ENCODE measurements around the gene MIAT.

The MIAT gene

DNA sequence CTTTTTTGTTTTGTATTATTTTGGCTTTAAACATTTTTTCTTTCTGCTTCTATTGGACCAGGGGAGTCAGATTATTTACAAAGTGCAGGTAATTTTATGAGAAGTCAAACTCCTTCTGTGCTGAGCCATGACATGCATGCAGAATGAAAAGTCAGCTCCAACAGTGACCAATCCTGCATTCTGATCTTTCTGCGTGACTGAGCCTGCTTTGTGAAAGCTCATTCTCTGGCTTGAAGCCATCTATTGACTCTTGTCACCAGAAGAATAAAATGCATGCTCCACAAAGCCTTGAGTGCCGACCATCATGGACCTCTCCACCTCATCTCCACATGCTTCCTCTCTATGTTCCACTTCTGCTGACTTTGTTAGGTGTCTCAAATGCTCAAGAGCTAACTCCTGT, 50.2 kb downstream of the MIAT start:
- Histone ChIP-seq H4K20me1 (ENCODE audit: low read depth, low read length) (no peaks in the 10 kb centered on the region), H2AFZ (ENCODE audit: low read depth, low read length, severe bottlenecking) (no peak overlapping the region), H3K4me2 (ENCODE audit: low read depth, low read length, poor library complexity, severe bottlenecking) (no peak overlapping the region), H3K9ac (ENCODE audit: low read length) (no peak overlapping the region), H3K4me3 (ENCODE audit: insufficient read depth, low read length, poor library complexity, severe bottlenecking) (no peak overlapping the region), H3K27ac (ENCODE audit: low read depth, low read length) (no peak overlapping the region), H3K79me2 (ENCODE audit: insufficient read depth, low read length) (0 out of 2 replicates have a peak, but pooled peaks cover 10% of the 10 kb centered on the region), H3F3A (ENCODE audit: insufficient read depth) (no peaks in the 10 kb centered on the region), H3K9me2 (replicated peaks; ENCODE audit: insufficient read depth, low read length) (no peaks in the 10 kb centered on the region), H3K36me3 (ENCODE audit: low read length) (peaks cover 5% of the 10 kb centered on the region; the same call in 1 of the 2 replicates), H3K27me3 (ENCODE audit: low read length) (no peaks in the 10 kb centered on the region), H3K9me3 (ENCODE audit: insufficient read depth, low read length) (no peaks in the 10 kb centered on the region)
- TF ChIP-seq, protein P1, sequence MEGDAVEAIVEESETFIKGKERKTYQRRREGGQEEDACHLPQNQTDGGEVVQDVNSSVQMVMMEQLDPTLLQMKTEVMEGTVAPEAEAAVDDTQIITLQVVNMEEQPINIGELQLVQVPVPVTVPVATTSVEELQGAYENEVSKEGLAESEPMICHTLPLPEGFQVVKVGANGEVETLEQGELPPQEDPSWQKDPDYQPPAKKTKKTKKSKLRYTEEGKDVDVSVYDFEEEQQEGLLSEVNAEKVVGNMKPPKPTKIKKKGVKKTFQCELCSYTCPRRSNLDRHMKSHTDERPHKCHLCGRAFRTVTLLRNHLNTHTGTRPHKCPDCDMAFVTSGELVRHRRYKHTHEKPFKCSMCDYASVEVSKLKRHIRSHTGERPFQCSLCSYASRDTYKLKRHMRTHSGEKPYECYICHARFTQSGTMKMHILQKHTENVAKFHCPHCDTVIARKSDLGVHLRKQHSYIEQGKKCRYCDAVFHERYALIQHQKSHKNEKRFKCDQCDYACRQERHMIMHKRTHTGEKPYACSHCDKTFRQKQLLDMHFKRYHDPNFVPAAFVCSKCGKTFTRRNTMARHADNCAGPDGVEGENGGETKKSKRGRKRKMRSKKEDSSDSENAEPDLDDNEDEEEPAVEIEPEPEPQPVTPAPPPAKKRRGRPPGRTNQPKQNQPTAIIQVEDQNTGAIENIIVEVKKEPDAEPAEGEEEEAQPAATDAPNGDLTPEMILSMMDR (IDR thresholded peaks at IDR 0.05; ENCODE audit: insufficient read depth, low read length, poor library complexity, severe bottlenecking) = no peak
- no peak for TF ChIP-seq EZH2phosphoT487 (conservative IDR thresholded peaks at IDR 0.05; ENCODE audit: low read length)

- Histone ChIP-seq H3F3A (ENCODE audit: insufficient read depth) (no peaks in the 10 kb centered on the region), H3K4me3 (ENCODE audit: insufficient read depth, low read length, poor library complexity, severe bottlenecking) (no peak overlapping the region), H3K27me3 (ENCODE audit: low read length) (no peaks in the 10 kb centered on the region), H2AFZ (ENCODE audit: low read depth, low read length, severe bottlenecking) (no peak overlapping the region), H3K36me3 (ENCODE audit: low read length) (peaks cover 5% of the 10 kb centered on the region; the same call in 1 of the 2 replicates), H3K4me2 (ENCODE audit: low read depth, low read length, poor library complexity, severe bottlenecking) (no peak overlapping the region), H3K9ac (ENCODE audit: low read length) (no peak overlapping the region), H4K20me1 (ENCODE audit: low read depth, low read length) (no peaks in the 10 kb centered on the region), H3K79me2 (ENCODE audit: insufficient read depth, low read length) (0 out of 2 replicates have a peak, but pooled peaks cover 10% of the 10 kb centered on the region), H3K9me2 (replicated peaks; ENCODE audit: insufficient read depth, low read length) (no peaks in the 10 kb centered on the region), H3K27ac (ENCODE audit: low read depth, low read length) (no peak overlapping the region), H3K9me3 (ENCODE audit: insufficient read depth, low read length) (no peaks in the 10 kb centered on the region)
- no peak for TF ChIP-seq EZH2phosphoT487 (conservative IDR thresholded peaks at IDR 0.05; ENCODE audit: low read length)
- TF ChIP-seq, protein P1 (IDR thresholded peaks at IDR 0.05; ENCODE audit: insufficient read depth, low read length, poor library complexity, severe bottlenecking) = no peak
Observed at GRCh38 chr22:26708256-26709009, 51.0 kb downstream of the MIAT start.

DNA sequence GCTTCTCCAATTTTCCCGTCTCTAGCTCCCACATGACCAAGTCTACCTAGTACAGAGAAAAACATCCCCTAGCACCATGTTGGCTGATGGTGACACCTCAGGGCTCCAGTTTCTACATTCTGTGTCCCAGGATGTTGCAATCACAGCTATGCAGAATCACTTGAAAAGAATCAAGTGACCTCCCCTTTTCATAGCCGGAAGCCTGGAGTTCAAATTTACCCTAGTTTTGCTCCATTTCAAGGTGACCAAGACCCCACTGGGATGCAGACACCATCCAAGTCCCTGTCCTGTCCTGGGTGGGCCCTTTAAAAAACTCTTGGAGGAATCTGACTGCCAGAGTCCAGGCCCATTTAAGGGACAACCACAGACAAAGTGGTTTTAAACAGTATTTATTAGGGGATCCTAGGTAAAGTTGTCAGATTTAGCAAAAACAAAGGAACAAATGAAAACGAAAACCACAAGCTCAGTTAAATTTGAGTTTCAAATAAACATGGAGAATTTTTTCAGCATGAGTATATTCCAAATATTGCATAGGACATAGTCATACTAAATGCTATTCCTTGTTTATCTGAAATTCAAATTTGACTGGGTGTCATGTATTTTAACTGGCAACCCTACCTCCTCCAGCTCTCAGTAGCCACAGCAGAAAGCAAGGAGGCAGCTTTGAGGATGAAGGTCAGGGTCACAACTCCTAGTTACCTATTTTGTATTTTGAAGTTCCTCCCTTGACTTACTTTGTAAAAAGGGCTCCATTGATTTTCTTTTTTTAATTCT, 52.4 kb downstream of the MIAT start:
- H3K27ac ChIP-seq (ENCODE audit: low read depth, low read length) = no peak overlapping the region
- no peaks in the 10 kb centered on the region for H3F3A ChIP-seq (ENCODE audit: insufficient read depth)
- TF ChIP-seq EZH2phosphoT487 (conservative IDR thresholded peaks at IDR 0.05; ENCODE audit: low read length) = no peak
- TF ChIP-seq, protein P1 (IDR thresholded peaks at IDR 0.05; ENCODE audit: insufficient read depth, low read length, poor library complexity, severe bottlenecking) = no peak

More for the DNA sequence above, 52.4 kb downstream of the MIAT start:
- H3K27me3 ChIP-seq (ENCODE audit: low read length) = no peaks in the 10 kb centered on the region
- H3K4me3 ChIP-seq (ENCODE audit: insufficient read depth, low read length, poor library complexity, severe bottlenecking) = no peak overlapping the region
- no peaks in the 10 kb centered on the region for H4K20me1 ChIP-seq (ENCODE audit: low read depth, low read length)
- H3K4me2 ChIP-seq (ENCODE audit: low read depth, low read length, poor library complexity, severe bottlenecking) = no peak overlapping the region
- H2AFZ ChIP-seq (ENCODE audit: low read depth, low read length, severe bottlenecking) = no peak overlapping the region
- peaks cover 5% of the 10 kb centered on the region; the same call in 1 of the 2 replicates for H3K36me3 ChIP-seq (ENCODE audit: low read length)
- 0 out of 2 replicates have a peak, but pooled peaks cover 4% of the 10 kb centered on the region for H3K79me2 ChIP-seq (ENCODE audit: insufficient read depth, low read length)
- H3K9me3 ChIP-seq (ENCODE audit: insufficient read depth, low read length) = no peaks in the 10 kb centered on the region
- no peak overlapping the region for H3K9ac ChIP-seq (ENCODE audit: low read length)
- no peaks in the 10 kb centered on the region for H3K9me2 ChIP-seq (replicated peaks; ENCODE audit: insufficient read depth, low read length)
